Keratinocyte (primary cell): ENCODE results near the gene ZNF445. TPM values are rescaled to one million over a fixed set of nuclear protein-coding genes. Genes with fewer than 3 reads are reported as not detected.

ENCODE experiments used
- DNase-seq: peaks from one replicate; pipeline ENCODE4 v3.0.0-alpha.2; 2011; ENCODE audit warnings: low read depth, missing footprints, low spot score
- FAIRE-seq: peaks from 2 replicates; lab custom pipeline; 2011; peaks lifted over from hg19 to GRCh38; lab: Jason Lieb, UNC
- H2AFZ ChIP-seq: 2 replicates; pipeline ENCODE4 v1.6.0; 2012; ENCODE audit warnings: low read length, control low read depth, inconsistent platforms; ENCODE audit not compliant: control insufficient read depth
- H3K27ac ChIP-seq: 2 replicates; pipeline ENCODE4 v1.5.1; 2011; ENCODE audit warnings: low read length; ENCODE audit not compliant: control insufficient read depth, insufficient read depth
- H3K27me3 ChIP-seq: 3 replicates; pipeline ENCODE4 v1.6.0; 2011; ENCODE audit warnings: low read length; ENCODE audit not compliant: control insufficient read depth, insufficient read depth; ENCODE audit errors: extremely low read depth
- H3K36me3 ChIP-seq, 2 experiments: 2 replicates in 1 of 2; 3 replicates in 1 of 2; pipeline ENCODE4 v1.5.1; 2011; ENCODE audit warnings: low read length in 2 of 2, mild to moderate bottlenecking in 1 of 2; ENCODE audit not compliant: control insufficient read depth in 2 of 2, insufficient read depth in 2 of 2; ENCODE audit errors: extremely low read depth in 1 of 2
- H3K4me1 ChIP-seq: 3 replicates; pipeline ENCODE4 v1.5.1; 2011; ENCODE audit warnings: low read length; ENCODE audit not compliant: control insufficient read depth, insufficient read depth; ENCODE audit errors: extremely low read depth
- H3K4me2 ChIP-seq: 3 replicates; pipeline ENCODE4 v1.6.0; 2011; ENCODE audit warnings: low read depth, low read length; ENCODE audit not compliant: control insufficient read depth, insufficient read depth; ENCODE audit errors: extremely low read depth
- H3K4me3 ChIP-seq, 3 experiments: fragments of 200-600 bp in 1 of 3; sonication (generic) in 1 of 3; 2 replicates in 2 of 3; 3 replicates in 1 of 3; pipeline ENCODE4 v1.5.1; 2011 to 2016; ENCODE audit warnings: low read length in 3 of 3, mild to moderate bottlenecking in 3 of 3, control low read depth in 2 of 3, inconsistent platforms in 1 of 3, low read depth in 1 of 3, mixed read lengths in 1 of 3, mixed run types in 1 of 3, moderate library complexity in 1 of 3; ENCODE audit not compliant: control insufficient read depth in 2 of 3, insufficient read depth in 2 of 3; ENCODE audit errors: extremely low read depth in 1 of 3
- H3K79me2 ChIP-seq: 2 replicates; pipeline ENCODE4 v1.6.0; 2012; ENCODE audit warnings: low read length; ENCODE audit not compliant: control insufficient read depth, insufficient read depth
- H3K9ac ChIP-seq: 3 replicates; pipeline ENCODE4 v1.6.0; 2011; ENCODE audit warnings: low read length; ENCODE audit not compliant: control insufficient read depth, insufficient read depth; ENCODE audit errors: extremely low read depth
- H3K9me1 ChIP-seq: 3 replicates; pipeline ENCODE4 v1.6.0; 2011; ENCODE audit warnings: low read length; ENCODE audit not compliant: control insufficient read depth, insufficient read depth; ENCODE audit errors: extremely low read depth
- H3K9me3 ChIP-seq: 2 replicates; pipeline ENCODE4 v1.5.1; 2012; ENCODE audit warnings: low read depth, low read length; ENCODE audit not compliant: control insufficient read depth
- H4K20me1 ChIP-seq: 3 replicates; pipeline ENCODE4 v1.6.0; 2011; ENCODE audit warnings: low read length; ENCODE audit not compliant: control insufficient read depth, insufficient read depth; ENCODE audit errors: extremely low read depth
- EZH2 ChIP-seq: IDR thresholded peaks from one replicate; pipeline ENCODE4 v1.6.1; 2012; ENCODE audit warnings: inconsistent platforms, mild to moderate bottlenecking, low read length, moderate library complexity
- dilution Hi-C: fragments of 300-500 bp; cut with MboI; formaldehyde crosslinking; loops from one replicate; pipeline ENCODE4 v1.7.0; 2020; ENCODE audit warnings: low sequenced_read_pairs; ENCODE audit not compliant: extremely low pct_ligation_motif_present
- polyA plus RNA-seq, 5 experiments: library from polyadenylated mRNA; depleted of rRNA in 3 of 5; stranded (reverse) in 3 of 5; stranded (forward) in 1 of 5; unstranded in 1 of 5; fragments of >200 nt; gene quantifications; 1 replicate in 1 of 5; 2 replicates in 3 of 5; 3 replicates in 1 of 5; pipeline versions ENCODE4 v1.2.1 to v1.2.3, GENCODE V29; 2011 to 2012; ENCODE audit warnings: missing spikeins in 2 of 5, low read depth in 1 of 5, low replicate concordance in 1 of 5
- TF ChIP-seq, protein P1 (sequence below), 3 experiments: IDR thresholded peaks in 1 of 3; conservative IDR thresholded peaks in 1 of 3; optimal IDR thresholded peaks in 1 of 3; 2 replicates in 2 of 3; 3 replicates in 1 of 3; pipeline versions ENCODE3 to v1.5.1; 2011; ENCODE audit warnings: low read length in 3 of 3, mild to moderate bottlenecking in 3 of 3, moderate library complexity in 2 of 3, control low read depth in 1 of 3, inconsistent platforms in 1 of 3; ENCODE audit not compliant: insufficient read depth in 2 of 3; ENCODE audit errors: extremely low read depth in 1 of 3

ZNF445 gene
- polyA plus RNA-seq, 1 donor (not counting 4 experiments of a cell fraction or from before 2014, with no cell fraction given), result 3.3 TPM

DNA sequence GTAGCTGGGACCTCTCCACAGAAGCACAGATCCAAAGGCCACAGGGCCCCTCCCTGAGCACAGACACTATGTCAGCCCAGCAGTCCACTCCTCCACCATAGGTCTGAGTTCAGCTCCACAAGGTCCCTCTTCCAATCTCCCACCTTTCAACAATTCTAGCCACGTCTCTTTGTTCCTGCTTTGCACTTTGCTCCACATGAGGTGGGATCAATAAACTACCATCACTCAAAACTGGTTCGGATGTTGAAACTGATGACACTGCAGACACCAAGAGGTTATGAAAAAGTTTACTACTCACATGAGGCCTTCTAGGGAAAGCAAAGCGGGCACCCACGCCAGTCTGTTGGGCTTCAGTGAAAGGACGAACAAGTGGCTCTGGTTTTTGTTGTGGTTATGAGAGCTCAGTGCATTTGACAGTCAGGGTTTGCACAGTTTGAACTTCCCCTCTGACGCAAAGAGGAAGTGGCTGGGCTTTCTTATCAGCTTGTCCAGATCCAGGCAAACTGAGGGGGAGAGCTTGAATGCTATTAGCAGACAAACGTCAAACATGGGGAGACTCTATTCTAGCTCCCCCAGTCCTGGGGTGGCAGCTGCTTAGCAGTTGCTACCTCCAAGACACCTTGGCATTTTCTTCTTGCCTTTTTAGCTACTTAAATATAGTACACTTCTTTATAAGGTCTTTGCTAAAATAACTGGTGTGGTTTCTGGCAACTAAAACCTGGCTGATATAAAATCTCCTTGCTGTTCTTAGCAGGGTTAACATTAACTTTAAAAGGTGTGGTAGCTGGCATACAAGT is 37.8 kb downstream of the ZNF445 start:
- DNase-seq, result no peak
- TF ChIP-seq, protein P1, sequence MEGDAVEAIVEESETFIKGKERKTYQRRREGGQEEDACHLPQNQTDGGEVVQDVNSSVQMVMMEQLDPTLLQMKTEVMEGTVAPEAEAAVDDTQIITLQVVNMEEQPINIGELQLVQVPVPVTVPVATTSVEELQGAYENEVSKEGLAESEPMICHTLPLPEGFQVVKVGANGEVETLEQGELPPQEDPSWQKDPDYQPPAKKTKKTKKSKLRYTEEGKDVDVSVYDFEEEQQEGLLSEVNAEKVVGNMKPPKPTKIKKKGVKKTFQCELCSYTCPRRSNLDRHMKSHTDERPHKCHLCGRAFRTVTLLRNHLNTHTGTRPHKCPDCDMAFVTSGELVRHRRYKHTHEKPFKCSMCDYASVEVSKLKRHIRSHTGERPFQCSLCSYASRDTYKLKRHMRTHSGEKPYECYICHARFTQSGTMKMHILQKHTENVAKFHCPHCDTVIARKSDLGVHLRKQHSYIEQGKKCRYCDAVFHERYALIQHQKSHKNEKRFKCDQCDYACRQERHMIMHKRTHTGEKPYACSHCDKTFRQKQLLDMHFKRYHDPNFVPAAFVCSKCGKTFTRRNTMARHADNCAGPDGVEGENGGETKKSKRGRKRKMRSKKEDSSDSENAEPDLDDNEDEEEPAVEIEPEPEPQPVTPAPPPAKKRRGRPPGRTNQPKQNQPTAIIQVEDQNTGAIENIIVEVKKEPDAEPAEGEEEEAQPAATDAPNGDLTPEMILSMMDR (optimal IDR thresholded peaks at IDR 0.05 in 1 of 3, IDR thresholded peaks at IDR 0.05 in 1 of 3, conservative IDR thresholded peaks at IDR 0.05 in 1 of 3; ENCODE audit: extremely low read depth in 1 of 3, insufficient read depth in 2 of 3, low read length in 3 of 3), result no peak
- TF ChIP-seq EZH2, result no peak
- no peak for FAIRE-seq
- Histone ChIP-seq H4K20me1 (no peaks in the 10 kb centered on the region), H2AFZ (no peak overlapping the region), H3K36me3 (peaks cover 3 to 7% of the 10 kb centered on the region in 2 experiments), H3K27me3 (no peaks in the 10 kb centered on the region), H3K4me3 (no peak overlapping the region), H3K9me3 (no peaks in the 10 kb centered on the region), H3K4me2 (no peak overlapping the region), H3K79me2 (no peaks in the 10 kb centered on the region), H3K27ac (no peak overlapping the region), H3K4me1 (no peaks in the 10 kb centered on the region), H3K9me1 (no peaks in the 10 kb centered on the region), H3K9ac (no peak overlapping the region)
- dilution Hi-C loops, result no loop called here

DNA sequence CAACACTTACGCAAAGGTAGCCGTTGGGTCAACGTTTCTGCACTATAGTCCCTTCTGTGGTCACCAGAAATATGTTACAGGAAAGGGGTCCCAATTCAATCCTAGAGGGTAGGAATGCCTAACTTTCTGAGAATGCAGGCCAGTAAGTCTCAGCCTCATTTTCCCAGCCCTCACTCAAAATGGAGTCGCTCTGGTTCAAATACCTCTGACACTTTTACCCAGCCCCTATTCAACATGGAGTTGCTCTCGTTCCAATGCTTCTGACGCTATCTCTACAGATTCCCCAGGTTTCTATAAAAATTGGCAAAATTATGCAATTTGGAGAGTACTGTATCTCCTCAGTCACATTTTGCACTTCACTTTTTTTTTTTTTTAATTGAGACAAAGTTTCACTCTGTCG is 39.7 kb downstream of the ZNF445 start:
- Histone ChIP-seq H3K4me3 (no peak overlapping the region), H4K20me1 (no peaks in the 10 kb centered on the region), H3K27me3 (no peaks in the 10 kb centered on the region), H3K9ac (no peak overlapping the region), H3K79me2 (no peaks in the 10 kb centered on the region), H3K27ac (no peak overlapping the region), H3K9me3 (no peaks in the 10 kb centered on the region), H3K9me1 (no peaks in the 10 kb centered on the region), H3K4me2 (no peak overlapping the region), H3K36me3 (peaks cover under 1 to 6% of the 10 kb centered on the region in 2 experiments), H2AFZ (no peak overlapping the region), H3K4me1 (no peaks in the 10 kb centered on the region)
- FAIRE-seq (no peak), DNase-seq (no peak)
- dilution Hi-C loops, result no loop called here
- TF ChIP-seq EZH2, result no peak
